H9 (cell line): ENCODE results near the gene TRIM9. TPM values are rescaled to one million over a fixed set of nuclear protein-coding genes. Genes with fewer than 3 reads are reported as not detected.

Experiments used
- DNase-seq: peaks from one replicate; pipeline ENCODE4 v3.0.0-alpha.2; 2017
- H2AFZ ChIP-seq: one replicate; pipeline ENCODE4 v1.6.1; 2013; ENCODE audit warnings: mild to moderate bottlenecking, low read length, control low read depth, moderate library complexity
- H2AK5ac ChIP-seq: 2 replicates; pipeline ENCODE4 v1.6.1; 2013; ENCODE audit warnings: low read length, control low read depth, mixed read lengths; ENCODE audit not compliant: insufficient read length
- H2BK120ac ChIP-seq: one replicate; pipeline ENCODE4 v1.6.1; 2013; ENCODE audit warnings: low read depth, mild to moderate bottlenecking, low read length, control low read depth, inconsistent platforms; ENCODE audit not compliant: poor library complexity, severe bottlenecking
- H2BK12ac ChIP-seq: 2 replicates; pipeline ENCODE4 v1.6.1; 2013; ENCODE audit warnings: low read length, control low read depth, mixed read lengths, low read depth; ENCODE audit not compliant: insufficient read length
- H2BK15ac ChIP-seq: 2 replicates; pipeline ENCODE4 v1.6.1; 2013; ENCODE audit warnings: low read depth, low read length, control low read depth
- H2BK20ac ChIP-seq: one replicate; pipeline ENCODE4 v1.6.1; 2013; ENCODE audit warnings: low read depth, mild to moderate bottlenecking, low read length, control low read depth, inconsistent platforms; ENCODE audit not compliant: poor library complexity, severe bottlenecking
- H2BK5ac ChIP-seq: 2 replicates; pipeline ENCODE4 v1.6.1; 2013; ENCODE audit warnings: low read length, control low read depth, mixed read lengths; ENCODE audit not compliant: insufficient read length
- H3K14ac ChIP-seq: 2 replicates; pipeline ENCODE4 v1.6.1; 2013; ENCODE audit warnings: low read length, control low read depth; ENCODE audit not compliant: insufficient read depth
- H3K18ac ChIP-seq: 2 replicates; pipeline ENCODE4 v1.6.1; 2013; ENCODE audit warnings: low read depth, mild to moderate bottlenecking, mixed read lengths, low read length, control low read depth; ENCODE audit not compliant: insufficient read length
- H3K23ac ChIP-seq: 2 replicates; pipeline ENCODE4 v1.6.1; 2013; ENCODE audit warnings: low read length, control low read depth, mixed read lengths, low read depth; ENCODE audit not compliant: insufficient read length
- H3K23me2 ChIP-seq: 2 replicates; pipeline ENCODE4 v1.6.1; 2013; ENCODE audit warnings: low read depth, mild to moderate bottlenecking, mixed read lengths, low read length, control low read depth; ENCODE audit not compliant: insufficient read length, poor library complexity, severe bottlenecking
- H3K27ac ChIP-seq: 2 replicates; pipeline ENCODE4 v1.5.1; 2013; ENCODE audit warnings: low read length, control low read depth, mixed read lengths, low read depth; ENCODE audit not compliant: insufficient read length
- H3K27me3 ChIP-seq: 2 replicates; pipeline ENCODE4 v1.6.1; 2013; ENCODE audit warnings: low read length, control low read depth, inconsistent platforms; ENCODE audit not compliant: insufficient read depth
- H3K4ac ChIP-seq: 2 replicates; pipeline ENCODE4 v1.6.1; 2013; ENCODE audit warnings: low read depth, mild to moderate bottlenecking, control low read depth, inconsistent platforms, low read length, moderate library complexity
- H3K4me1 ChIP-seq: 2 replicates; pipeline ENCODE4 v1.6.1; 2013; ENCODE audit warnings: low read length, control low read depth, inconsistent platforms; ENCODE audit not compliant: insufficient read depth
- H3K4me2 ChIP-seq: 2 replicates; pipeline ENCODE4 v1.6.1; 2013; ENCODE audit warnings: low read length, control low read depth, mixed read lengths; ENCODE audit not compliant: insufficient read length, insufficient read depth
- H3K56ac ChIP-seq: 2 replicates; pipeline ENCODE4 v1.6.1; 2013; ENCODE audit warnings: low read depth, mild to moderate bottlenecking, mixed read lengths, low read length, control low read depth; ENCODE audit not compliant: insufficient read length
- H3K79me1 ChIP-seq: 2 replicates; pipeline ENCODE4 v1.6.1; 2013; ENCODE audit warnings: low read depth, mild to moderate bottlenecking, moderate library complexity, low read length, control low read depth, inconsistent platforms; ENCODE audit not compliant: insufficient read depth, poor library complexity, severe bottlenecking
- H3K79me2 ChIP-seq: 2 replicates; pipeline ENCODE4 v1.6.1; 2013; ENCODE audit warnings: low read length, control low read depth, inconsistent platforms; ENCODE audit not compliant: insufficient read depth
- H3K9ac ChIP-seq: 2 replicates; pipeline ENCODE4 v1.6.1; 2013; ENCODE audit warnings: low read length, control low read depth, mixed read lengths; ENCODE audit not compliant: insufficient read length; ENCODE audit errors: extremely low read depth
- H3K9me3 ChIP-seq: one replicate; pipeline ENCODE4 v1.6.1; 2013; ENCODE audit warnings: low read depth, low read length, inconsistent platforms; ENCODE audit not compliant: control insufficient read depth
- H3T11ph ChIP-seq: one replicate; pipeline ENCODE4 v1.6.1; 2013; ENCODE audit warnings: mild to moderate bottlenecking, low read length, control low read depth, inconsistent platforms
- H4K20me1 ChIP-seq: one replicate; pipeline ENCODE4 v1.6.1; 2013; ENCODE audit not compliant: control insufficient read depth, insufficient read length, insufficient read depth
- H4K5ac ChIP-seq: 2 replicates; pipeline ENCODE4 v1.6.1; 2013; ENCODE audit warnings: low read depth, mild to moderate bottlenecking, mixed read lengths, low read length, control low read depth; ENCODE audit not compliant: insufficient read length
- H4K8ac ChIP-seq: replicated peaks from 2 replicates; pipeline ENCODE4 v1.6.1; 2013; ENCODE audit warnings: low read length, control low read depth, mixed read lengths, low read depth; ENCODE audit not compliant: insufficient read length
- H4K91ac ChIP-seq: 2 replicates; pipeline ENCODE4 v1.6.1; 2013; ENCODE audit warnings: low read depth, mild to moderate bottlenecking, moderate library complexity, mixed read lengths, low read length, control low read depth; ENCODE audit not compliant: insufficient read length
- H3K27ac Mint-ChIP-seq, 3 experiments: 2 replicates in 2 of 3; 3 replicates in 1 of 3; pipeline ENCODE4 v1.8.0; 2020 to 2021; ENCODE audit warnings: mixed read lengths in 3 of 3, mild to moderate bottlenecking in 1 of 3, moderate library complexity in 1 of 3
- H3K27me3 Mint-ChIP-seq: 2 replicates; pipeline ENCODE4 v1.8.0; 2021; ENCODE audit warnings: low read depth, mild to moderate bottlenecking, moderate library complexity, mixed read lengths
- H3K36me3 Mint-ChIP-seq, 3 experiments: 2 replicates in 2 of 3; 3 replicates in 1 of 3; pipeline ENCODE4 v1.8.0; 2020 to 2021; ENCODE audit warnings: low read depth in 3 of 3, mixed read lengths in 3 of 3; ENCODE audit not compliant: insufficient read depth in 1 of 3
- H3K4me1 Mint-ChIP-seq, 2 experiments: 2 replicates each; pipeline ENCODE4 v1.8.0; 2020; ENCODE audit warnings: mixed read lengths in 2 of 2
- H3K4me3 Mint-ChIP-seq, 2 experiments: 2 replicates in 1 of 2; 3 replicates in 1 of 2; pipeline ENCODE4 v1.8.0; 2020 to 2021; ENCODE audit warnings: mild to moderate bottlenecking in 2 of 2, mixed read lengths in 2 of 2, moderate library complexity in 1 of 2
- H3K9me3 Mint-ChIP-seq, 2 experiments: 2 replicates in 1 of 2; 3 replicates in 1 of 2; pipeline ENCODE4 v1.8.0; 2020; ENCODE audit warnings: mild to moderate bottlenecking in 2 of 2, mixed read lengths in 2 of 2, moderate library complexity in 1 of 2
- CTCF ChIP-seq: fragments of 200-600 bp; sonication (generic); conservative IDR thresholded peaks from 3 replicates; pipeline ENCODE4 v1.8.0; 2021; ENCODE audit warnings: antibody characterized with exemption, mild to moderate bottlenecking
- WGBS: extraction: QIAGEN DNeasy Blood & Tissue Kit; methylation state at CpG from one replicate; pipeline ENCODE4 v1.1.7; 2013; ENCODE audit warnings: missing lambda C conversion rate, low lambda C conversion rate, mixed read lengths; ENCODE audit not compliant: insufficient read length; ENCODE audit errors: extremely low coverage; 5-methylcytosine and 5-hydroxymethylcytosine counted together
- total RNA-seq: library from RNA; stranded (reverse); gene quantifications from 2 replicates; pipeline ENCODE4 v1.2.1, GENCODE V29; 2021

TRIM9 gene
- total RNA-seq, 1 experiment from 2014 or later: 0.98 TPM

- H2BK15ac ChIP-seq: no peak overlapping the region
- no peak overlapping the region for H3K27ac Mint-ChIP-seq
Measured at GRCh38 chr14:51086044-51086443, 8.9 kb downstream of the TRIM9 start.

More at GRCh38 chr14:51086044-51086443, 8.9 kb downstream of the TRIM9 start:
- Histone ChIP-seq H4K20me1 (no peaks in the 10 kb centered on the region), H2BK5ac (no peak overlapping the region), H3K14ac (no peak overlapping the region), H2BK120ac (no peak overlapping the region), H2AK5ac (no peak overlapping the region), H2BK20ac (no peak overlapping the region), H3K79me1 (no peaks in the 10 kb centered on the region), H3K9ac (no peak overlapping the region), H3K79me2 (no peaks in the 10 kb centered on the region), H3K23me2 (no peaks in the 10 kb centered on the region), H3K27me3 (no peaks in the 10 kb centered on the region), H3K56ac (no peak overlapping the region), H3T11ph (no peak overlapping the region), H3K4me1 (peaks cover 3% of the 10 kb centered on the region; the same call in 1 of the 2 replicates), H4K91ac (no peak overlapping the region), H2AFZ (no peak overlapping the region), H4K5ac (no peak overlapping the region), H2BK12ac (no peak overlapping the region), H3K9me3 (no peaks in the 10 kb centered on the region), H3K27ac (no peak overlapping the region), H3K4me2 (no peak overlapping the region), H3K23ac (no peak overlapping the region), H3K18ac (no peak overlapping the region), H4K8ac (no peak overlapping the region), H3K4ac (no peak overlapping the region)
- no CpG with 5 or more reads among the region's 2 CpGs for WGBS
- H3K27me3 Mint-ChIP-seq: no peaks in the 10 kb centered on the region
- no peaks in the 10 kb centered on the region for H3K9me3 Mint-ChIP-seq
- H3K4me3 Mint-ChIP-seq: no peak overlapping the region
- DNase-seq: no peak
- TF ChIP-seq CTCF: no peak
- peaks cover 2% of the 10 kb centered on the region in 2 experiments; a peak in 1 of 4 replicates for H3K4me1 Mint-ChIP-seq
- no peaks in the 10 kb centered on the region for H3K36me3 Mint-ChIP-seq
